ENCODE data around the gene ZXDC. TPM values are rescaled to one million over a fixed set of nuclear protein-coding genes. Genes with fewer than 3 reads are reported as not detected.

Gene ZXDC
- total RNA-seq, 1 experiment from 2014 or later, result 28.3 TPM

DNA sequence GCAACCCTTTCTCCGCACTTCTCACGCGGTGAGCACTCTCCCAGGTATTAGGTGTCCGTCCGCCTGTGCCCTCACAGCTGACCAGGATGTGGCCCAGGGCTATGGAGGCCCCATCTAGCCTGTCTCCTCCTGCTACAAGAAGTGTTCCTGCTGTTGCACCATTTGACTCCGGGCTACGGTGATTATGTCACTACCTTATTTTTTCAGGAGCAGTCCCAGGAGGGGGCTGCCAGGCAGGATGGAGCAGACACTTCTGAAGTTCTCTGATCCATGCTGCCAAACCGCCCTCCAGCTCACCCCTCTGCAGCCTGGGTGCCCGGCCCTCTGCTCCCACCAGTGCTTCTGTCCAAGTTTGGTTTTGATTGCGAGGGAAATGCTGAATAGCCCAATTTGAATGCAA is 36.9 kb downstream of the ZXDC start:
- Histone ChIP-seq H4K91ac (ENCODE audit: insufficient read length, low read depth, low read length) (no peak overlapping the region), H3K4me2 (ENCODE audit: insufficient read depth, insufficient read length, low read length) (no peak overlapping the region), H2AFZ (ENCODE audit: low read length) (no peak overlapping the region), H3K4ac (ENCODE audit: low read depth, low read length) (no peak overlapping the region), H3K4me1 (ENCODE audit: insufficient read depth, low read length) (no peaks in the 10 kb centered on the region), H2BK15ac (ENCODE audit: low read depth, low read length) (no peak overlapping the region), H3T11ph (ENCODE audit: low read length) (no peak overlapping the region), H3K79me2 (ENCODE audit: insufficient read depth, low read length) (no peaks in the 10 kb centered on the region), H4K5ac (ENCODE audit: insufficient read length, low read depth, low read length) (no peak overlapping the region), H3K9me3 (ENCODE audit: control insufficient read depth, low read depth, low read length) (no peaks in the 10 kb centered on the region), H2AK5ac (ENCODE audit: insufficient read length, low read length) (no peak overlapping the region), H3K27ac (ENCODE audit: insufficient read length, low read depth, low read length) (no peak overlapping the region), H3K23me2 (ENCODE audit: insufficient read length, low read depth, low read length, poor library complexity, severe bottlenecking) (no peaks in the 10 kb centered on the region), H2BK120ac (ENCODE audit: low read depth, low read length, poor library complexity, severe bottlenecking) (no peak overlapping the region), H3K23ac (ENCODE audit: insufficient read length, low read depth, low read length) (no peak overlapping the region), H2BK20ac (ENCODE audit: low read depth, low read length, poor library complexity, severe bottlenecking) (no peak overlapping the region), H4K8ac (replicated peaks; ENCODE audit: insufficient read length, low read depth, low read length) (no peak overlapping the region), H3K18ac (ENCODE audit: insufficient read length, low read depth, low read length) (no peak overlapping the region), H2BK5ac (ENCODE audit: insufficient read length, low read length) (no peak overlapping the region), H3K14ac (ENCODE audit: insufficient read depth, low read length) (no peak overlapping the region), H4K20me1 (ENCODE audit: control insufficient read depth, insufficient read depth, insufficient read length) (no peaks in the 10 kb centered on the region), H3K56ac (ENCODE audit: insufficient read length, low read depth, low read length) (no peak overlapping the region), H3K79me1 (ENCODE audit: insufficient read depth, low read depth, low read length, poor library complexity, severe bottlenecking) (no peaks in the 10 kb centered on the region), H3K27me3 (ENCODE audit: insufficient read depth, low read length) (no peaks in the 10 kb centered on the region), H2BK12ac (ENCODE audit: insufficient read length, low read depth, low read length) (no peak overlapping the region), H3K9ac (ENCODE audit: extremely low read depth, insufficient read length, low read length) (no peak overlapping the region)
- Mint-ChIP-seq H3K27ac (peak overlapping the region in 1 of 3 experiments; percentile 64; a peak in 2 of 7 replicates), H3K4me3 (no peak overlapping the region), H3K27me3 (ENCODE audit: low read depth) (peaks cover 2% of the 10 kb centered on the region; the same call in 1 of the 2 replicates), H3K36me3 (ENCODE audit: insufficient read depth in 1 of 3, low read depth in 3 of 3) (peaks cover 0 to 35% (median 24%) of the 10 kb centered on the region in 3 experiments; a peak in 5 of 7 replicates), H3K4me1 (peaks cover 21 to 36% of the 10 kb centered on the region in 2 experiments), H3K9me3 (no peaks in the 10 kb centered on the region)
- TF ChIP-seq, protein P1, sequence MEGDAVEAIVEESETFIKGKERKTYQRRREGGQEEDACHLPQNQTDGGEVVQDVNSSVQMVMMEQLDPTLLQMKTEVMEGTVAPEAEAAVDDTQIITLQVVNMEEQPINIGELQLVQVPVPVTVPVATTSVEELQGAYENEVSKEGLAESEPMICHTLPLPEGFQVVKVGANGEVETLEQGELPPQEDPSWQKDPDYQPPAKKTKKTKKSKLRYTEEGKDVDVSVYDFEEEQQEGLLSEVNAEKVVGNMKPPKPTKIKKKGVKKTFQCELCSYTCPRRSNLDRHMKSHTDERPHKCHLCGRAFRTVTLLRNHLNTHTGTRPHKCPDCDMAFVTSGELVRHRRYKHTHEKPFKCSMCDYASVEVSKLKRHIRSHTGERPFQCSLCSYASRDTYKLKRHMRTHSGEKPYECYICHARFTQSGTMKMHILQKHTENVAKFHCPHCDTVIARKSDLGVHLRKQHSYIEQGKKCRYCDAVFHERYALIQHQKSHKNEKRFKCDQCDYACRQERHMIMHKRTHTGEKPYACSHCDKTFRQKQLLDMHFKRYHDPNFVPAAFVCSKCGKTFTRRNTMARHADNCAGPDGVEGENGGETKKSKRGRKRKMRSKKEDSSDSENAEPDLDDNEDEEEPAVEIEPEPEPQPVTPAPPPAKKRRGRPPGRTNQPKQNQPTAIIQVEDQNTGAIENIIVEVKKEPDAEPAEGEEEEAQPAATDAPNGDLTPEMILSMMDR (conservative IDR thresholded peaks at IDR 0.05), result no peak
- WGBS (ENCODE audit: extremely low coverage, insufficient read length, low lambda C conversion rate), result no CpG with 5 or more reads among the region's 10 CpGs
- DNase-seq, result peak; percentile 18
